ENCODE data around the gene GAREM2.

The GAREM2 gene

GRCh38 chr2:26185954-26186770 is 13.3 kb downstream of the GAREM2 start:
- TF ChIP-seq NFIC (IDR thresholded peaks at IDR 0.05) (no peak), EGR1 (IDR thresholded peaks at IDR 0.05) (no peak), CEBPB (IDR thresholded peaks at IDR 0.05) (no peak), YY1 (IDR thresholded peaks at IDR 0.05; ENCODE audit: low read depth) (no peak), FOXM1 (IDR thresholded peaks at IDR 0.05; ENCODE audit: borderline replicate concordance, low read depth) (no peak), RAD21 (IDR thresholded peaks at IDR 0.05; ENCODE audit: low read depth) (no peak), TEAD4 (IDR thresholded peaks at IDR 0.05) (no peak), ZBTB7A (IDR thresholded peaks at IDR 0.05; ENCODE audit: low read depth) (no peak), USF1 (IDR thresholded peaks at IDR 0.05) (no peak), TAF1 (IDR thresholded peaks at IDR 0.05; ENCODE audit: low read depth) (no peak), TCF12 (IDR thresholded peaks at IDR 0.05; ENCODE audit: low read depth) (no peak), EP300 (IDR thresholded peaks at IDR 0.05; ENCODE audit: borderline replicate concordance) (no peak), REST (IDR thresholded peaks at IDR 0.05; ENCODE audit: low read depth) (no peak), MAX (IDR thresholded peaks at IDR 0.05) (no peak), CREB1 (IDR thresholded peaks at IDR 0.05; ENCODE audit: low read depth) (no peak)

GRCh38 chr2:26187114-26187513 is 14.2 kb downstream of the GAREM2 start:
- TF ChIP-seq ZBTB7A (IDR thresholded peaks at IDR 0.05; ENCODE audit: low read depth) (no peak), CEBPB (IDR thresholded peaks at IDR 0.05) (no peak), MAX (IDR thresholded peaks at IDR 0.05) (no peak), EP300 (IDR thresholded peaks at IDR 0.05; ENCODE audit: borderline replicate concordance) (no peak), FOXM1 (IDR thresholded peaks at IDR 0.05; ENCODE audit: borderline replicate concordance, low read depth) (no peak), NFIC (IDR thresholded peaks at IDR 0.05) (no peak), EGR1 (IDR thresholded peaks at IDR 0.05) (no peak), REST (IDR thresholded peaks at IDR 0.05; ENCODE audit: low read depth) (no peak), TEAD4 (IDR thresholded peaks at IDR 0.05) (no peak), TAF1 (IDR thresholded peaks at IDR 0.05; ENCODE audit: low read depth) (no peak), RAD21 (IDR thresholded peaks at IDR 0.05; ENCODE audit: low read depth) (no peak), USF1 (IDR thresholded peaks at IDR 0.05) (no peak), YY1 (IDR thresholded peaks at IDR 0.05; ENCODE audit: low read depth) (no peak), TCF12 (IDR thresholded peaks at IDR 0.05; ENCODE audit: low read depth) (no peak), CREB1 (IDR thresholded peaks at IDR 0.05; ENCODE audit: low read depth) (no peak)

GRCh38 chr2:26187537-26188104 is 14.7 kb downstream of the GAREM2 start:
- TF ChIP-seq CEBPB (IDR thresholded peaks at IDR 0.05) (no peak), RAD21 (IDR thresholded peaks at IDR 0.05; ENCODE audit: low read depth) (no peak), TCF12 (IDR thresholded peaks at IDR 0.05; ENCODE audit: low read depth) (no peak), REST (IDR thresholded peaks at IDR 0.05; ENCODE audit: low read depth) (no peak), NFIC (IDR thresholded peaks at IDR 0.05) (no peak)

GRCh38 chr2:26189123-26189522 is 16.2 kb downstream of the GAREM2 start:
- TF ChIP-seq NFIC (IDR thresholded peaks at IDR 0.05) (no peak), TAF1 (IDR thresholded peaks at IDR 0.05; ENCODE audit: low read depth) (no peak), REST (IDR thresholded peaks at IDR 0.05; ENCODE audit: low read depth) (no peak), MAX (IDR thresholded peaks at IDR 0.05) (no peak), CREB1 (IDR thresholded peaks at IDR 0.05; ENCODE audit: low read depth) (no peak), FOXM1 (IDR thresholded peaks at IDR 0.05; ENCODE audit: borderline replicate concordance, low read depth) (no peak), CEBPB (IDR thresholded peaks at IDR 0.05) (no peak), USF1 (IDR thresholded peaks at IDR 0.05) (no peak), EGR1 (IDR thresholded peaks at IDR 0.05) (no peak), YY1 (IDR thresholded peaks at IDR 0.05; ENCODE audit: low read depth) (no peak), EP300 (IDR thresholded peaks at IDR 0.05; ENCODE audit: borderline replicate concordance) (no peak), TCF12 (IDR thresholded peaks at IDR 0.05; ENCODE audit: low read depth) (no peak), RAD21 (IDR thresholded peaks at IDR 0.05; ENCODE audit: low read depth) (no peak), TEAD4 (IDR thresholded peaks at IDR 0.05) (no peak)
